ENCODE results near the gene TMEM131L.
"Not testable (repeated sequence)": the region's sequence is repeated elsewhere in the genome, so short reads cannot be mapped to it uniquely, and the experiment has no call there.

The TMEM131L gene

DNA sequence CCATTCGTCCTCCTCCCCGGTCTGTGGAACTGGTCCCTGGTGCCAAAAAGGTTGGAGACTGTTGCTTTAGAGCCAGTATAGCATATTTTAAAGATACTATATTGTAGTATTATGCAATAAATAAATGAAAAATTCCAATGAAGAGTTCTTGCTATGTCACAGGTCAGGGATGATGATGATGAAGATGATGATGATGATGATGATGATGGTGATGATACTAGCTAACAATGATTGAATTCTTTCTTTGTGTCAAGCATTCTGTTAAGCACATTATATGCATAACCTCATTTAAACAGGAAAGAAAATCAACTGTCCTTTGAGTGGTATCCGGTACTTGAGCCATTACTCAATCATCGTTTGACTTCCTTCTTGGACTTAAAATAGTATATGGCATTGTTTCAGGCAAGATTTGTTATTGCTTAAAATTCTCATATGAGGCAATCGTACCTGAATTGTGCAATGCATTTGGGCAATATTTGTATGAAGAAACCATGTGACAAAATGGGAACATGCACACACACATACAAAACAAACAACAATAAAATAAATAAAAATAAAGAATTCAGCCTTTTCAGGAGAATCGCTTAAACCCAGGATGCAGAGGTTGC is 195.2 kb downstream of the TMEM131L start:
- DNase-seq = no peak

DNA sequence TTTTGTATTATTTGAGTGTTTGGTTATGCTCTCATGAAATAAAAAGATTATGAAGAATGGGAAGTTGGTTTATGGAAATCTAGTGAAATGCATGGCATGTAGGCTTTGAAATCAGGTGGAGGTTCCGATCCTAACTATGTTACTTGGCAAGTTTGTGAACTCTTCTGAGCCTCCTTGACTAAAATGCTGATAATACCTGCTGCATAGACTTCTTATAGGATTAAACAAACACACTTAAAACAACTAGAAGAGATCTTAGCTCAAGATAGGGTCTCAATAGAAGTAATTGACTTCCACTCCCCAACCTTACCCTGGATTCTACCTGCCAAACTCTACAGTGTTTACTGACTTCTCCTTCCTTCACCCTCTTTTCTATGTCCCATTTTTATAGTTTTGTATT is 195.7 kb downstream of the TMEM131L start:
- DNase-seq = no peak

DNA sequence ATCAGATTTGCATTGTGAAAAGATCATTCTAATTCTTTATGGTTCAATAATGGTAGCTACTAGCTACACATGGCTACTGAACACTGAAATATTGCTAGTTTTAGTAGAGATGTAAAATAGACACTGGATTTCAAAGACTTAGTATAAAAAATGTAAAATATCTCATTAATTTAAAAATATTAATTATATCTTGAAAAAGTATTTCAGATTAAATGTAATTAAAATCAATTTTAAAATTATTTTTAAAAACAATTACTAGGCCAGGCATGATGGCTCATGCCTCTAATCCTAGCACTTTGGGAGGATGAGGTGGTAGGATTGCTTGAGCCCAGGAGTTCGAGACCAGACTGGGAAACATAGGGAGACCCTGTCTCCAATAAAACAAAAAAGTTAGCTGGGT is 197.5 kb downstream of the TMEM131L start:
- DNase-seq = no peak

DNA sequence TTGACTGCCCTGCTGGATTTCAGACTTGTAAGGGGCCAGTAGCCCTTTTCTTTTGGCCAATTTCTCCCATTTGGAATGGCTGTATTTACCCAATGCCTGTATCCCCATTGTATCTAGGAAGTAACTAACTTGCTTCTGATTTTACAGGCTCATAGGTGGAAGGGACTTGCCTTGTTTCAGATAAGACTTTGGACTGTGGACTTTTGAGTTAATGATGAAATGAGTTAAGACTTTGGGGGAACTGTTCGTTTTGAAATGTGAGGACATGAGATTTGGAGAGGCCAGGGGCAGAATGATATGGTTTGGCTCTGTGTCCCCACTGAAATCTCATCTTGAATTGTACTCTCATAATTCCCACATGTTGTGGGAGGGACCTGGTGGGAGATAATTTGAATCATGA is 200.3 kb downstream of the TMEM131L start:
- DNase-seq = not testable (repeated sequence)

DNA sequence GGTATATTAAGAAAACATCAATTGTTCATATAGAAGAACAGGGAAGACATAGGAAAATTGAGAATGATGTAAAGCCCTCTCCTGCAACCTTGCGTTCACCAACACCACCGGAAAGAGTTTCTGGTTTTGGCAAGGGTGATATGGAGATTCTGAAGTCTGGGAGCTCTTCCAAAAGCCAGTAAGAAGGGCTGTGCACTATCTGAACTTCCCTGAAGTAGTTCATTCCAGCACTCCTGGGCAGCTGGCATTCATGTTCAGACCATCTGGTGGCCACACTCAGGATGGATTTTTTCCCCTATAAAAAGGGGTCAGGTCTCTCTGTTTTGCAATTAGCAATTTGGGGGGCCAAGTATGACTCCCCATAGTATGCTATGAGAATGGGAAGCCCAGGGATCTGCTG is 202.5 kb downstream of the TMEM131L start:
- no peak for DNase-seq

DNA sequence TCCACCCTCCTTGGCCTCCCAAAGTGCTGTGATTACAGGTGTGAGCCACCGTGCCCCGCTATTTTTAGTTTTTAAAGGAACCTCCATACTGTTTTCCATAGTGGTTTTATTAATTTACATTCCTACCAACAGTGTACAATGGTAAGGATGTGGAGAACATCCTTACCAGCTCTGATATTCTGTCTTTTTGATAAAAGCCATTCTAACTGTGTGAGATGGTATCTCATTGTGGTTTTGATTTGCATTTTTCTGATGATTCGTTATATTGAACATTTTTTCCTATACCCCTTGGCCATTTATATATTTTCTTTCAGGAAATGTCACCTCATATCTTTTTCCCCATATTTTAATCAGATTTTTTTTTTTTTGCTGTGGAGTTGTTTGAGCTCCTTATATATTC is 203.7 kb downstream of the TMEM131L start:
- DNase-seq = no peak

DNA sequence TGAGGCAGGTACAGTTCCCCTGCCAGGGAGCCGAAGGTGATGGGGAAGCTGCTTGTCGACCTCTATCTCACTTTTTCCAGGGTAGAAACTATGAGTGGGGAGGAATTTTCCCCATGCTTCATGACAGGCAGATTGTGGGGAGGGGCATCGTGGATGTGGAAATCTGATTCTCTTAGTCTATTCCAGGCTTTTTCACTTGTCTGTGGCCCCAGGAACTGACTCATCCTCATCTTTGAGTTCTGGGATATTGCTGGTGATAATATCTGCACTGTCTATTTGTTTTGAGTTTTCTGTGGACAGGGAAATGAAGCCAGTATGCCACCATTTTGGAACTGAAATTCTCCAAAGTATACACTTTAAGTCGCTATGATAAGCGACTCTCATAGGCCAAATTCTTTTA is 210.3 kb downstream of the TMEM131L start:
- DNase-seq = no peak

DNA sequence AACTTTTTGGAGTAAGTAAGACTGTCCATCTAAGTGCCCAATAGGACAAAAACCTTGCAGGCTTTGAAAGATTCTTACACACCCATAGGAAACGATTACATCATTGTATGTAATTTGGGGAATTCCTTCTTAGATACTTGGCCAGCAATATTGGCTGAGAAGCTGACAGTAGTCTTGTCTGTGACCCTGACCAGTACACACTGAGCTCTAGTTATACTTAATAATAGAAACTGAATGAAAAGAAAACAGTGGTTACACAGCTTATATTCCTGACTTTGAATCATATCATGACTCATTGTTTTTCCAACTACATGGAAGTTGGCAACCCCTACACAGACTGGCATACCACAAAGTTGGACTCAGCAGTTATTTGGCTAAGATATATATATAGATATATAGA is 210.8 kb downstream of the TMEM131L start:
- no peak for DNase-seq

DNA sequence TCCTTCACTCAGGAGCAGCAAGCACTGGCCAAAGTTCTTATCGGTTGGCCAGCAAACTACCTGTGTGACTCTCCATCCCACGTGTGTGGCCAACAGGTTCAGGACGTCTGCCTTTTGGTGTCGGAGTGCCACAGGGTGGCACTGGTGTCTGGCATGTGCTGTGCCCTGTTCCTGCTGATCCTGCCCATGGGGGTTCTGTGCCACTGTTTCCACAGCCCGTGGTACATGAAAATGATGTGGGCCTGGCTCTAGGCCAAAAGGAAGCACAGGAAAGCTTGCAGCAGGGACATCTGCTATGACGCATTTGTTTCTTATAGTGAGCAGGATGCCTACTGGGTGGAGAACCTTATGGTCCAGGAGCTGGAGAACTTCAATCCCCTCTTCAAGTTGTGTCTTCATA is 213.3 kb downstream of the TMEM131L start:
- DNase-seq = no peak

DNA sequence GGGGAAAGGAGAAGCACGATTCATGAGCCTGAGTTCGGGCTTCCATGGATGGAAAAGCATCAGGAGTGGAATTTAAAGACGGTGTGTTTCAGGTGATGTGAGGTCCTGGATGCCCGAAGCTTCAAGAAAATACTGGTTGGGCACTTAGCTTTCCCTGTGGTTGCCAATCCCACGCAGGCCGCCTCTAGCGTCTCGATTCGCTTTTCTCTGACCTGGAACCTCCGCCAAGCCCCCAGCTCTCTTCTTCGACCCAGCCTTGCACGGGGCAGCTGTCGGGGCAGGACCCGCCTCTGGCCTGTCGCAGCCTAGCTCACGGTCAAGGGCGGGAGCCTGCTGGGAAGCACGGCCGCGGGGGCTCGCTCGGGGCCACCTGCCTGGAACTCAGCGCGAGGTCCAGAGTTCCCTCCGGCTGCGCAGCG is 217.6 kb downstream of the TMEM131L start:
- DNase-seq = no peak

DNA sequence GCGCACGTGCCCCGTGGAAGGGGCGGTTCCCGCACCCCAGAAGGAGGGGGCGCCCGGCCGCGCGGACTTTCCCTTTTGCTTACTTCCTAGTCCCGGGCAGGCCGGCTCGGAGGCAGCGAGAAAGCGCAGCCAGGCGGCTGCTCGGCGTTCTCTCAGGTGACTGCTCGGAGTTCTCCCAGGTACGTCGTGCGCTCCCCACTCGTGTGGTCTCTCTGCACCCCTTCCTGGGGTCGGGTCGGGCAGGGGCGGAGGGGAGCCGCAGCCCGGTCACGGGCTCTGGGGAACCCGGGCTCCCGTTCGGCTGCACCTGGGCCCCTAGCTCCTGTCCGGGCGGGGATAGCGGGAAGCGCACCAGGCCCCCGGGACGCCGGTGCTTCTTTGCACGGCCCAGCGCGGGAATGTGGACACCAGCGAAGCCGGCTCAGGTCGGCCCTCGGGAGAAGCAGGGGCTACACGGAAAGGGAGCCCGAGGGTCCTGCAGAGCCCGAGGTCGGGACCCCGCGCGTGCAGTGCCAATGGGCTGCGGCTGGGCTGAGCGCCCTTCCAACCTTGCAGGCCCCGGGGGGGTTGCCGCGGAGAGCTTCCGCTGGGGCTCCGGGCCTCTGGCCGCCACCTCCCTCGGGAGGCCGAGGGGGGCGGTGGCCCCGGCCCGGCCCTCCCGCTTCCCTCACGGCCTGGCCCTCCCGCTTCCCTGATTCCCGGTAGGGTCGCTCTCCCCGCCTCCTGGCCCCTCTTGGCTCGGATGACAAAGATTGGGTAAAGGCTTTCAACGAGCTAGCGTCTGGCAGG is 218.2 kb downstream of the TMEM131L start, which contains the start of gene TLR2:
TSS of gene TLR2 (plus strand) at position 99 of the 789 bp plus-strand sequence. CDS start 18,628 bp downstream, outside the sequence.
- DNase-seq = peak; percentile 26 to 57 (median 44)

DNA sequence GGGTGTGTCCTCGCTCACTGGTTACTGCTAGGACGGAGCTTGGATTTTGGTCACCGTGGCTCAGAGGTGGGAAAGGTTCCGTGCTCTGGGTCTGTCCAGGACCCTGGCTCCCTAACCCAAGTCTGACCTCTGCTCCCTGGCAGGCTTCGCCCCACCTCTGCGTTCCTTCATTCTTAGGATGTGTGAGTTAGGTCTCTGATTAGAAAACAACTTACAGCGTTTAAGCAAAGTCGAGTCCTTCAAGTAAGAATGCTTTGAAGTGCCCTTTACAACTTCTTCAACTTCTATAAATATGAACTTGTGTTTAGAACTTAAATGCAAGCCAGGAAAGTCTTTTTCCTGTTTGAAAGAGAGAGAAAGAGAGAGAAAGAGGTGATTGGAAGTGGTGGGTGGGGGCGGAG is 218.8 kb downstream of the TMEM131L start:
- no peak for DNase-seq
